Liver (tissue), 3 donors: ENCODE measurements around the gene CACNA1A.

ENCODE experiments used
- ATF3 ChIP-seq: IDR thresholded peaks from 2 replicates; pipeline ENCODE4 v1.6.1; 2016; ENCODE audit warnings: antibody characterized with exemption
- CTCF ChIP-seq: fragments of 150-350 bp; IDR thresholded peaks from 2 replicates; pipeline ENCODE4 v1.5.1; 2017; ENCODE audit warnings: improper control_type of control experiment, low read depth, low read length; ENCODE audit not compliant: missing input control
- EGR1 ChIP-seq, 2 donors: IDR thresholded peaks; 2 replicates each; pipeline ENCODE4 v1.6.1; 2016 to 2018; ENCODE audit warnings: antibody characterized with exemption in 2 of 2, low read depth in 2 of 2
- GABPA ChIP-seq, 2 donors: IDR thresholded peaks in 1 of 2; conservative IDR thresholded peaks in 1 of 2; 2 replicates each; pipeline ENCODE4 v1.6.1; 2016; ENCODE audit warnings: antibody characterized with exemption in 2 of 2, mild to moderate bottlenecking in 1 of 2, moderate library complexity in 1 of 2
- JUND ChIP-seq, 2 donors: IDR thresholded peaks; 2 replicates each; pipeline ENCODE4 v1.6.1; 2016; ENCODE audit warnings: antibody characterized with exemption in 2 of 2
- MAX ChIP-seq: IDR thresholded peaks from 2 replicates; pipeline ENCODE4 v1.6.1; 2016; ENCODE audit warnings: antibody characterized with exemption
- NR2F2 ChIP-seq: IDR thresholded peaks from 2 replicates; pipeline ENCODE4 v1.6.1; 2016; ENCODE audit warnings: antibody characterized with exemption
- RAD21 ChIP-seq, 2 donors: IDR thresholded peaks; 2 replicates each; pipeline ENCODE4 v1.6.1; 2016; ENCODE audit warnings: antibody characterized with exemption in 2 of 2, mild to moderate bottlenecking in 2 of 2
- REST ChIP-seq: IDR thresholded peaks from 2 replicates; pipeline ENCODE4 v1.6.1; 2016; ENCODE audit warnings: antibody characterized with exemption, mild to moderate bottlenecking
- SP1 ChIP-seq: IDR thresholded peaks from 2 replicates; pipeline ENCODE4 v1.6.1; 2018; ENCODE audit warnings: antibody characterized with exemption, mild to moderate bottlenecking
- TAF1 ChIP-seq: conservative IDR thresholded peaks from 2 replicates; pipeline ENCODE4 v1.6.1; 2016; ENCODE audit warnings: antibody characterized with exemption, mild to moderate bottlenecking
- YY1 ChIP-seq: IDR thresholded peaks from 2 replicates; pipeline ENCODE4 v1.6.1; 2016; ENCODE audit warnings: antibody characterized with exemption, mild to moderate bottlenecking
- ZBTB33 ChIP-seq: IDR thresholded peaks from 2 replicates; pipeline ENCODE4 v1.6.1; 2016; ENCODE audit warnings: antibody characterized with exemption
- donor health status: healthy.
- donor health status: healthy.

- TF ChIP-seq CTCF: no peak
- no peak for TF ChIP-seq ATF3
- no peak for TF ChIP-seq REST
- no peak for TF ChIP-seq RAD21 (IDR thresholded peaks at IDR 0.05)
- no peak for TF ChIP-seq JUND (IDR thresholded peaks at IDR 0.05)
- TF ChIP-seq SP1: no peak
- TF ChIP-seq MAX: no peak
- TF ChIP-seq ZBTB33: no peak
- TF ChIP-seq YY1: no peak
- TF ChIP-seq TAF1: no peak
- TF ChIP-seq GABPA (IDR thresholded peaks at IDR 0.05 in 1 of 2, conservative IDR thresholded peaks at IDR 0.05 in 1 of 2): no peak
- TF ChIP-seq EGR1 (IDR thresholded peaks at IDR 0.05; ENCODE audit: low read depth in 2 of 2): no peak
- TF ChIP-seq NR2F2: no peak
These were observed 342.5 kb downstream of the CACNA1A start for GRCh38 chr19:13163609-13164342.
